ENCODE results near the gene ARL4D.

- TF ChIP-seq POLR2A (IDR thresholded peaks at IDR 0.05): no peak
- no peak for TF ChIP-seq CTCF (IDR thresholded peaks at IDR 0.05)
Observed at GRCh38 chr17:43416998-43417890, 18.5 kb downstream of the ARL4D start.
